Stimulated activated CD4-positive, alpha-beta T cell treated with anti-CD3 and anti-CD28 coated beads, Interleukin-15, amount 100 ng/mL, for 24 hours (primary cell): ENCODE measurements around the gene FAF1.
"Not testable (repeated sequence)": the region's sequence is repeated elsewhere in the genome, so short reads cannot be mapped to it uniquely, and the experiment has no call there.

Experiments used
- DNase-seq: peaks from one replicate; pipeline ENCODE4 v3.0.0-alpha.2; 2020

Gene FAF1

DNA sequence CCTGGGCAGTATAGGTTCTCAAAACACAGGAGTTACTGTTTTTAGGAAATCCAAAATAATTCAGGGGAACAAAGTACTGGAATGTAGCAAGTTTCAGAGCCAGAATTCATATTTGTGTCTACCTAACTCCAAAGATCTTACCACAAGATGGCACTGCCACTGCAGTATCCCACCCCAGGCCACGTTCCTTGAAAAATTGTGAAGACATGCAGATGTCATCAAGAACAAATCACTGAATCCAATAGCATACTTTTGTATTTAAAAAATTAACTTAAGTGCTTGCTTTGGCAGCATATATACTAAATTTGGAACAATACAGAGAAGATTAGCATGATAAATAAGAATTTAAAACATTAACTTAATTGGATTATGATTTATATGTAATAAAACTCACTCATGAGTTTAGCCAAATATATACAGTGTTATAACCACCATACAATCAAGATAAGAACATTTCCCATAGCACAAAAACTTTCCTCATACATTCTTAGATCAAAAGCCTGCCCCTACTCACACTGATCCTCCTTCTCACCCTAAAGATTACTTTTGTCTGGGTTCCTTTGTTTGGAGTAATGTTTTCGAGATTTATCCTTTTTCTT, 209.9 kb downstream of the FAF1 start:
- no peak for DNase-seq

DNA sequence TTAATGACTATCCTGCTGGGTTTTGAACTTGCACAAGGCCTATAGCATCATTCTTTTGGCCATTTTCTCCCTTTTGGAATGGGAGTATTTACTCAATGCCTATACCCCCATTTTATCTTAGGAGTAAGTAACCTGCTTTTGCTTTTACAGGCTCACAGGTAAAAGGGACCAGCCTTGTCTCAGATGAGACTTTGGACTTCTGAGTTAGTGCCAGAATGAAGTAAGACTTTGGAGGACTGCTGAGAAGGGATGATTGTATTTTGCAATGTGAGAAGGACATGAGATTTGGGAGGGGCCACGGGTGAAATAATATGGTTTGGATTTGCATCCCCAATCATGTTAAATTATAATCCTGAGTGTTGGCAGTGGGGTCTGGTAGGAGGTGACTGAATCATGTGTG, 212.7 kb downstream of the FAF1 start:
- DNase-seq: no peak

DNA sequence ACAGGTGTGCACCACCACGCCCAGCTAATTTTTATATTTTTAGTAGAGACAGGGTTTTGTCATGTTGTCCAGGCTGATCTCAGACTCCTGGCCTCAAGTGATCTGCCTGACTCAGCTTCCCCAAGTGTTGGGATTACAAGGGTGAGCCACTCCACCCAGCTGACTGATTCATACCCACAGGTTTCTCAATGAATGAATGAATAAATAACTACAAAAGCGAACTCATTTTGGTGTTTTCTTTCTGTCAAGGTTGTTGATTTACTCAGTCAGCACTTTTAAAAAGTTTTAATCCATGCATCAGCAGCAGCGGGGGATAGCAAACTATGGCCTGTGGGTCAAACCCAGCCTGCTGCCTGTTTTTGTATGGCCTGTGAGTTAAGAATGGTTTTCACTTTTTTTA, 217.5 kb downstream of the FAF1 start:
- DNase-seq: no peak

DNA sequence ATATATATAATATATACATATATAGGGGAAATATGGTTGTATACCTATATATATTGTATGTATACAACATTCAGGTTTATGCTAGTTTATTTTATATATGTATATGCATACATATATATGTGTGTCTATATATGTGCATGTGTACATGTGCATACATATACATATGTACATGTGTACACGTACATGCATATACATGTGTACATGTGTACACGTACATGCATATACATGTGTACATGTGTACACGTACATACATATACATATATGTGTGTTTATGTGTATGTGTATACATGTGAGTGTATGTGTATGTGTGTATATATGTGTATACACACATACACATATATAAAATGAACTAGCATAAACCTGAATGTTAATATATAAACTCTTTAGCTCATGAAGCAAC, 220.9 kb downstream of the FAF1 start:
- DNase-seq: no peak

DNA sequence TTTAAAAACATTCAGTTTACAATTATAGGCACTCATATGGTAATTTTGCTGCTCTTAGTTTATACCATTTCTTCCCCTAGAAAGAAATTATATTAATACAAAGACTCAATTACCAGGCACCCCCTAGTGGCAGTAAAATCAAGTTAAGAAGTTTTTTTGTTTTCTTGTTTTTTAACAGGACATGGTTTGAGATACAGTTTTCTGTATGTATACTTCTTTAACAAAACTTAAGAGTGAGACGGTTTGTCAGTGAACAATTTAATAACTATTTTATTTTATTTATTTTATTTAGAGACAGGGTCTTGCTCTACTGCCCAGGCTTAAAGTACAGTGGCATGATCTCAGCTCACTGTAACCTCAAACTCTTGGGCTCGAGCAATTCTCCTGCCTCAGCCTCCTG, 224.6 kb downstream of the FAF1 start:
- no peak for DNase-seq

DNA sequence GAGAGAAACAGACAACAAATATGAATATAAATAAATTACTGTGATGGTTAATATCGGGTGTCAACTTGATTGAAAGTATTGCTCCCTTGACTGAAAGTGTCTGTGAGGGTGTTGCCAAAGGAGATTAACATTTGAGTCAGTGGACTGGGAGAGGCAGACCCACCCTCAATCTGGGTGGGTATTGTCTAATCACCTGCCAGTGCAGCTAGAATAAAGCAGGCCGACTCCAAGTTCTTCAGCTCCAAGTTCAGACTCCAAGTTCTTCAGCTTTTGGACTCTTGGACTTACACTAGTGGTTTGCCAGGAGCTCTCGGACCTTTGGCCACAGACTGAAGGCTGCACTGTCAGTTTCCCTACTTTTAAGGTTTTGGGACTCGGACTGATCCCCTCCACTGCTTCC, 232.5 kb downstream of the FAF1 start:
- not testable (repeated sequence) for DNase-seq

DNA sequence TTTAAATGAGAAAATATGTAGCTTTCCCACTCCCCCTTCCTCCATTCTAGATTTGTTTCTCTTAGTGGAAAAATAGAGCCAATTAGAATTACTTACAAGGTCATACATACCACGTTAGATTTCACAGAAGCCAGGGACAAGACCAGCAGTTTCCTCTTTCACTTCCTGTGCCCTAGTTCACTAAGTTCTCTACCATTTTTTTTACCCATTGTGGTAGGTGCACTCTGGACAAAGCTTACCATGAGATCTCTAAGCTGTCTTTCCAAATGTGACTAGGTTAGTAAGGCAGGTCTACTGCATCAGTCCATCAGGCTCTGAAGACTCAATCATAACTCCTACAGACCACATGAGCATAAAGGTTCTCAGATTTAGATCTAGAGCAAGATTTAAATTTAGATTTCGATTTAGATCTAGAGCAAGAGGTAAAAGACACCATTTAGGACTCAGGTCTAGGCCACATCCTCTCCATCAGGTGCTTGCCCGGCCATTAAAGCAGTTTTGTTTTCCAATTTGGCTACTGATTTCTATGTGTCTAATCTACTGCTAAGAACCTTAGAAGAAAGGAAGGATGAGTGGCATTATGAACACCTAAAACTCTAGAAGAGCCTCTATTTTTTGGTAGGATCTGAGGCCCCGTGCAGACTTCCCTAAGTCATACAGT, 235.3 kb downstream of the FAF1 start:
- DNase-seq: no peak

DNA sequence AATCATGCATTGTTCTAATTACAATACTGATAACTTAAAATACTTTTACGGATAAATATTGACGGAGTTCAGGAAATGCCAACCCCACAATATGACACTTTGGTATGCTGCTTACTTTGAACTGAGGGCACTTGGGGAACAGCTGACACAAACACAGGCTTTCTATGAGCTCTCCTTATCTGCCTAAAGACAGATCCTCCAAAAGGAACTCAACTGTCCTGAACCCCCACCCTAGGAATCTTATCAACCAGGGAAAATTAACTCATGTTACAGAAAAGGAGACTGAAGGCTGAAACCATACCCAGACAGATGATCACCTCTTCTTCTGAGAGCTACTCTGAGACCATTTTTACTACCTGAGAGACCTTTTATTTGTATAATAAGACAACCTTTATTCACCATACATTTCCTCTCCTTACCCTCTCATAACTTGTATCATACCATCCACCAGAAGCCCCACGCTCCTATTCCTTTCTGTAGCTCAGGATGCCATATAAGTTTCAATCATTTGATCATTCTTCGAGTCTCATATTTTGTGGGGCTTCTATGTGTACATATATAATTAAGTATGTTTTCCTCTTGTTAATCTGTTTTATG, 239.5 kb downstream of the FAF1 start:
- no peak for DNase-seq

DNA sequence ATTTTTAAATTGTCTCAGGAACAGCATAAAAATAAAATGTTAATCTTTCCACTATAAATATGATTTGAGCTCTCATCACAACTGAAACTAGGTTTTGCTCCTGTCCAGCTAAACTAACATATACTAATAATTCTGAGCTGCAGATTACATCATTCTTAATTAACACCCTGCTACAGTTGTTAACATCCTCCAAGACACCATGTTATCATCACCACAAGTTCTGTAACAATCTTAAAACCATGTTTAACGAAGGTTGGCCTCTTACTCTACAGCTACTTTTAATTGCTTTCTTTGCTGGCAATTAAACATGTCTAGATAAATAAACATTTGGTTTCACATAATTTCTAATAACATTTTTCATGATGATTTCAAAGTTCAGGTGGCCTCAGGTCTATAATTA, 240.9 kb downstream of the FAF1 start:
- DNase-seq: no peak

DNA sequence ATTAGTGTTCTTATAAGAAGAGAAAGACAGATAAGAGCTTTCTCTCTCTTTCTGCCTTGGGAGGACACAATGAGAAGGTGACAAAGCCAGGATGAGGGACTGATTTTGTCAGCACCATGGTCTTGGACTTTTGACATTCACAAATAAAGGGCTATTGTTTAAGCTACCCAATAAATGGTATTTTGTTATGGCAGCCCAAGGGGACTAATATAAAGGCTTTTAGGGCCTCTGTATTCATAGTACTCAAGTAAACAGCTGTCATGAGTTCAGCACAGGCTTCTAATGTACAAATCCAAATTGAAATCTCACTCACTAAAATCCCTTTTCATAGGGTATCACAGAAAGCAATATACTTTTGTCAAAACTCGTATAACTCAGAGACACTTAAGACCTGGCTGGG, 242.7 kb downstream of the FAF1 start:
- no peak for DNase-seq

DNA sequence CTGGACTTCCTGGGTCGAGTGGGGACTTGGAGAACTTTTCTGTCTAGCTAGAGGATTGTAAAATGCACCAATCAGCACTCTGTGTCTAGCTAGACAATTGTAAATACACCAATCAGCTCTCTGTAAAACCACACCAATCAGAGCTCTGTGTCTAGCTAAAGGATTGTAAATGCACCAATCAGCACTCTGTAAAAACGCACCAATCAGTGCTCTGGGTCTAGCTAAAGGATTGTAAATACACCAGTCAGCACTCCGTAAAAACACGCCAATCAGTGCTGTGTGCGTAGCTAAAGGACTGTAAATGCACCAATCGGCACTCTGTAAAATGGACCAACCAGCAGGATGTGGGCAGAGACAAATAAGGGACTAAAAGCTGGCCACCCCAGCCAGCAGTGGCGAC, 243.6 kb downstream of the FAF1 start:
- not testable (repeated sequence) for DNase-seq

DNA sequence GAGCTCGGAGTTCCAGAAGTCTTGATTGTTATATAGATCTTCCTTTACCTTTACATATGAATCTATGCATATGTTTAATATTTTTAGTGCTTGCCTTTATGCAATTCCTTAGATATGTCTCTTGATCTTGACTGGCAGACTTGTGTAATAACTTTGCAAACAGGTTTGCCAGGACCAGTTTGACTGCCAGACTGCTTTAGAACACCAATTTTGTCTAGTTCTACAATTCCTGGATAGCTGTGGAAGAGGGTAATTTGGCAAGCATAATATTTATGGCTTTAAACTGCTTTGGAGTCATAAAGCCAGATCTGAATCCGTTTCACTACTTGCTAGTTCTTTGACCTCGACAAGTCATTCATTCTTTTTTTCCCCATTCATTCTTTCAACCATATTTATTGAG, 250.0 kb downstream of the FAF1 start:
- no peak for DNase-seq

DNA sequence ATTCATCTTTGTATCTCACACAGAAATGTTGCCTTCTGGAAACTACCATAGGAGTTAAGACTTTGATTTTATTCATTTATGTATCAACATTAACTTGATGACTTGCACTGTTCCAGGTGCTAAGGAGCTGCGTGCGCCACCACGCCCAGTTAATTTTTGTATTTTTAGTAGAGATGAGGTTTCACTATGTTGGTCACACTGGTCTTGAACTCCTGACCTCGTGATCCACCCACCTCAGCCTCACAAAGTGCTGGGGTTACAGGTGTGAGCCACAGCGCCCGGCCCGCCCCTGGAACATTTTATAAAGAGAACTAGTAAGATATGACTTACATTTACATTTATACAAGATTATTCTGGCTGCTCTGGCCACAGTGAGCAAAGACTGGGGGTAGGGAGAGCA, 252.2 kb downstream of the FAF1 start:
- no peak for DNase-seq

DNA sequence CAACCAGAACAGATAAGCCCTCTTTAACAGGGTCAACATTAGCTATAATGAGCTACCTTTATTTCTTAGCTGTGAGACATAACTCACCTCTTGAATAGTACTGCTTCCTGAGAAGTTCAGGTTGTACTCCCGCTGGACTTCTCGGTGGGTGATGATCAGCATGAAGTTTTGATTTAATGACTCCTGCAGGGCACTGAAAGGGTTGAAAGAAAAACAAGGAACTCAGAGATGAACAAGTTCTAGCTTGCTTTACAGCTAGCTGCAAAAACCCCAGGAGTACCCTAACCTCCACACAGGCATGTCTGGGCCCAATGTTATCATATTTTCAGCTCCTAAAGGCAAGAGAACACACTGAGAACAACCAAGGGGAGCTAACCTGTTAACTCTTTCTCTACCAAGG, 254.4 kb downstream of the FAF1 start:
- no peak for DNase-seq

DNA sequence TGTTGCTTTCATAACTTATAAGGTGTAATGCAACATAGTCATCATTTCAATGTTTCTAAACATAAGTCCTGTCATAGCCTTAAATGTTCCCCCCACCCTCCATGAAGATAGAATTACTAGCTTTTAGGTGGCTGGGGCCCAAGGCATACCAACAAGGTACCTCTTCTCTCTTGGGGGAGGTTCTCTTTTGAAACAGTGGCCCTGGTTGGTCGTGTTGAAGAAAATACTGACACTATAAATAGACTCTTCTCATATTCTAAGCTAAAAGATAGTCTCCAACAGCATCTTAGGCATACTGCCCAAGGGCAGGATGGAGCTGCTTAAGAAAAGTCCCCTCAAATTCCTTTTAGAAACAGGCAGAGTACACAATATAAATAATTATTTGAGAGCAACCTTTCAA, 255.0 kb downstream of the FAF1 start:
- no peak for DNase-seq

DNA sequence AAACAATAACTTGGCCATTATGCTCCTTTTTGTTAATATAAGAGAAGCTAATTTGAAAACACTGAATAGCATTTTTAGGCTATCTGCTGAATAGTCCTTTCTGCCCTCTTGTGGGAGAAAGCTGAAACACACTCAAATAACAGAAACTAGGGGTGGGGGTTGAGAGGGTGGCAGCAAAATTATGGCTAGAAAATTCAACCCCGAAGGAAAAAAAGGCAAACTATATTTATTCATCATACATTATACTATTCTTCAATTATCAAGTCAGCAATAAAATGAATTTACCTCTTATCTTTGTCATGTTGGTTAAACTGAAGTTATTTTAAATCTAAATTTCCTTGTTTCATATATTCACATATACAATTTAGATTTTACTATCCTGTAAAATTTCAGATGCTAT, 255.9 kb downstream of the FAF1 start:
- no peak for DNase-seq

DNA sequence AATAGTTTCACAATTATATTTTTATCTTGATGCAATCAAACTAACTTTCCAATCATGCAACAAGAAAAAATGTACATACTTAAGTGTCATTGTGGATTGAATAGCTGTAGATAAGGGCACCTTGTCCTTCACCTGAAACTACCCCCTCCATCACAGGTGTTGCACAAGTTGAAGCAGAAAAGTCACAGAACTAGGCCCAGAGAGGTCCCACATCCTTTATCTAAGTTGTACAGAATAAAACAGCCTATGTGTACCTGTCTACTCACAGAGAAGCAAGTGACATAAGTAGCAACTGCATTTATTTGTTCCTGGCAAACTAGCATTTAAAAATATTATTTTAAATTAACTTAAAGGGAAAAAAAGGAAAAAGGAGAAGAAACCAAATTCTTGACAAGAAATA, 256.8 kb downstream of the FAF1 start:
- no peak for DNase-seq

DNA sequence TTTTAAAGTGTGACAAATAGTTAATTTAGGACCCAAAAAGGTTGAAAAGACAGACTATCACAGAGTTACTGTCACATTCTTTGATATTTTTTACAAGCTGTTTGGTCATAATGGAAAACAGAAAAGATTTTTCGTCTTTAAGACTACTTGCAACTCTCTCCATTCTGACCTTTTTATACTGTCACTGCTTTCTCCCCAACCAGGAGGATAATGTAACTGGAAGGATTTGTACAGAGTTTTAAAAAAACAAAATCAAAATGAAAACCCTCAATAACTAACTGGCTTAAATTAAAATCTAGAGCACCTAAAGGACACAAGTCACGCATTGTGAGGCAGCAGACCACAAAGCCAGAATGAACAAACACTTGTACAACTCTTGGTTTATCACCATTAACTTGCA, 257.7 kb downstream of the FAF1 start:
- no peak for DNase-seq

DNA sequence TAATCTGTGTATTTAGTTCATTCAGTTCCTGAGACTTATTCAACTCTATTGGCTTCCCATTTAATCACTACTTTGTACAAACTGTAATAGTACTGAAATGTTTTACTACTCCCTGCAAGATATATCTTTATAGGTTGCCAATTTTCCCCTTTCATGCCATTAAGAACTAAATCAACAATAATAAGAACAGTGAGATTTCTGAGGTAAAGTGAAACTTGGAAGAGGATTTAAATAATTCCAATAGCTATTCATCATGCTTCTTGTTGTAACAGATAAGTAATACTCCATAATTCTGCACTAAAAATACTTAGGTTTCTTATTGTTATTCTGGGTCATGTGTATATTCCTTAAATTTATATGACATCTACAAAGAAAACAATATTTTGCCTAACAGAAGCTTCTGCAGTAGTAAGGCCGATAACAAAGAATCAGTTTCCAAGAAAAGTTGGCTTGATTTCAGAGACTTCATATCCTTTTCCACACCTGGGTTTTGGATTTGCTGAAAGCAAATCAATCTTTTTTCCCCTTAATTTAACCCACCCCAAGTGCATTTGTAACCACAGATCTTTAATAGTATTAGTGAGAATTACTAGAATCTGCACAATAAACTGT, 258.3 kb downstream of the FAF1 start:
- no peak for DNase-seq

DNA sequence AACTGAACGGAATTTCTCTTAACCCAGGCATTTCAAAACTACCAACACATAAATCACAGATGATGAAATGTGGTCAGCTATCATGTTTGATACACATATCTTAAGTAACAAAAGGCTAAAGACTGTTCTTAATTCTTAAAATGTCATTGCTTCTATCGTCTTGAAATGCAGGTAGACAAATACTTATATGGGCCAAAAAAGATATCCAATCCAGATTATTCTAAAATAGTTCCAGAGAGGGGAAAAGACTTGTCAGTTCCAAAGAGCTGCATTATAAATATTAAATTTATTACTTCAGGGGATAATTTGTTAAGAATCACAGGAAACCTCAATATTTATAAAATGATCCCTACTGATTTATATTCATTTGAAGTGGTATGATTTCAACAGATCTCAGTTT, 259.4 kb downstream of the FAF1 start:
- no peak for DNase-seq

DNA sequence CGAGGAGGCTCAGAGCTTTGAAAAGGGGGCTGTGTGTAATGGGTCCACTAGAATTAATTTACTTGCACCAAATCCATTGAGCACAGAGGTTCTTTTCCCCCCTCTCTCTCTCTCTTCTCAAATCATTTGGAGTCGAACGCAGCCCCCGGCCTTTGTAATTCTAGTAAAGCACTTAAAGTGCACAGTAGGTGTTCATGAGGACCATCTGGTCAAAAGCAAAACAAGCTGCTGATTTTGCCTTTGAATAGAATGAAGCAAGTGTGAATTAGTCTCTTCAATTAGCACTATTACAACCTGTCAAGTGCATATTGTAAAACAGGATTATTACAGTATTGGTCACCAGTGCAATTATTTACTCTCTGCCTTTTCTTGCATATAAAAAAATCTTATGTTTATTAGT, 259.9 kb downstream of the FAF1 start:
- DNase-seq: no peak

DNA sequence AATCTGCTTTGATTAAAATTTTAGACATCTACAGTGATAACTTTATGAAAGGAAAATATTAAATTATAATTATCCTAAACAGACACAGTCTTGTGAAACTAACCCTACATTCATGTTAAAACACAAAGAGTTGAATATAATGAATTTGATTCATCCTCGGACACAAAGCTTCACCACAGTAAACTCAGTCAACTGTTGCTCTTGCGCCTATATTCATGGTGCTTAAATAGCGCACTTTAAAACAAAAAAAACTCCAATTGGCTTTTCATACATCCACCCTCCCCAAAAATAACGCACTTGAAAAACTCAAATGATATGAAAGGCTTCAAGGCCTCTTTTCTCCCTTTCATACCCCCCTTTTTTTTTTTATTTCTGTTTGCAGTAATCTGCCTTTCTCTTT, 260.3 kb downstream of the FAF1 start:
- no peak for DNase-seq

DNA sequence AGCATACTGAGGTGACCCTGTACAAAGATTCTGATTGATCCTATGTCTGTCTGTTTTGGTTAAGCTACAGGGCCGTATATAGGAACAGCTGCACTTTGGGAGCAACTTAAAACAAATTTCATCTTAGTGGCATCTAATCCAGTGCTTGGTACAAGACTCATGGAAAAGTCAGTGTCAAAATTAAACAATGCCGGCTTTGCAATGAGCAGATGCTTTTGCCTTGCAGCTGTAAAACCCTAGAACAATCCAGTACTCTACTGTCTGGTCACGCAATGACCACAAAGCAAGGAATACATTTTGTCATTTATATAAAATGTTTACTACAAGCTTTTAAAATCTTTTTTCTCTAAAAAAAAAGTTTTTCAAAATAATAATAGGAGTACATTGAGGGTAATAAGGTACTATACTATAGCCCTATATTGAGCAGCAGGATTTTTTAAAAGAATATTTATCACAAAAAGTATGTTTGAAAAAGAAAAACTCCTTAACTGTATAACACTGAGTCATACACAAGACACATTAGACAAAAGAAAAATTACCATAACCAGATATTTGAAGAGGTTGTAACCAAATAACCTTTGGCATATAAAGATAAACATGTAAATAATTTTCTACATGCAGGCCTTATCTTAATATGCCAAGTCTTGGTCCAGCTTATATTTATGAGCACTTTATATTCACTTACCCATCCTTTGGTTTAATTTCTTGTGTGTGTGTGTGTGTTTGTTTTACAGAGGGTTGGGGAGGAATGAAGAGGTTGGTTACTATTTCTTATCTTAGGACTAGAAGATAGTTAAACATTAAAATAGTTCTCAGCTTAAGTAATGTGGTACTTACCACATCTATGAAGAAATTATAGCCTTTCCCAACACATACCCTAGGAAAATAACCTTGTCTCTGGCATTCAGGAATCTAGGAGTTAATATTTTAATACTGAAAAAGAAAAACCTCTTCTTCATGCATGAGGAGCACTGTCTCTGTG, 262.3 kb downstream of the FAF1 start:
- no peak for DNase-seq
